Activated T-helper 17 cell treated with anti-CD3 and anti-CD28 coated beads, Interleukin-2, amount 50 U/mL, for 72 hours (primary cell): ENCODE measurements around the gene HSPH1. TPM values are rescaled to one million over a fixed set of nuclear protein-coding genes. Genes with fewer than 3 reads are reported as not detected.

Experiments used
- ATAC-seq: fragments of 150-1000 bp; cut with Tn5 transposase; replicated peaks from 2 replicates; pipeline ENCODE4 v1.10.0; 2021; ENCODE audit warnings: mild to moderate bottlenecking, moderate library complexity
- H3K27ac Mint-ChIP-seq: one replicate; pipeline ENCODE4 v1.8.0; 2022; ENCODE audit warnings: mixed read lengths
- H3K27me3 Mint-ChIP-seq: one replicate; pipeline ENCODE4 v1.8.0; 2022; ENCODE audit warnings: mixed read lengths
- H3K36me3 Mint-ChIP-seq: one replicate; pipeline ENCODE4 v1.8.0; 2022; ENCODE audit warnings: low read depth, mild to moderate bottlenecking, mixed read lengths
- H3K4me1 Mint-ChIP-seq: one replicate; pipeline ENCODE4 v1.8.0; 2022; ENCODE audit warnings: mixed read lengths
- H3K4me3 Mint-ChIP-seq: one replicate; pipeline ENCODE4 v1.8.0; 2022; ENCODE audit warnings: mild to moderate bottlenecking, mixed read lengths
- H3K9me3 Mint-ChIP-seq: one replicate; pipeline ENCODE4 v1.8.0; 2022; ENCODE audit warnings: mixed read lengths
- total RNA-seq, 2 donors: library from RNA; stranded (reverse); gene quantifications; one replicate each; pipeline ENCODE4 v1.2.3, GENCODE V29; 2022

Gene HSPH1
- total RNA-seq, 2 donors from 2014 or later: 128 to 303 TPM

DNA sequence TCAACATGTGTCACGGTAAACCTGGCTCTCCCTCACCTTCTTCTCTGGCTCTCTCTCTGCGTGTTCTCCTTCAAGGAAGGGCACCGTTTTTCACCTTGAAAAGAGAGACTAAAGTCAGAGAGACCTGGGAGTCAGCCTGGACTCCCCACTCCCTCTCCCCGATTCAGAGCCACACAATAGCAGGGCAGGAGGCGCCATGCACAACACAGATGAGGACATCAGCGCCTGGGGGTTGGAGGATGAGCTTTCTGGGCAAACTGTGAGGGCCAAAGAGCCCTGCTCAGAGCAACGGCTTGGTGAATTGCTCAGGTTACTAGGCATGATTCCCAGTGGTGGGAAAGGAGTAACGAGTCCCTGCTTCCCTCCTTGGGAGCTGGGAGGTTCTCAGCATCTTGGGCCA is 32.3 kb downstream of the HSPH1 start:
- Mint-ChIP-seq H3K27me3 (peaks cover 23% of the 10 kb centered on the region), H3K4me1 (peaks cover 16% of the 10 kb centered on the region)

DNA sequence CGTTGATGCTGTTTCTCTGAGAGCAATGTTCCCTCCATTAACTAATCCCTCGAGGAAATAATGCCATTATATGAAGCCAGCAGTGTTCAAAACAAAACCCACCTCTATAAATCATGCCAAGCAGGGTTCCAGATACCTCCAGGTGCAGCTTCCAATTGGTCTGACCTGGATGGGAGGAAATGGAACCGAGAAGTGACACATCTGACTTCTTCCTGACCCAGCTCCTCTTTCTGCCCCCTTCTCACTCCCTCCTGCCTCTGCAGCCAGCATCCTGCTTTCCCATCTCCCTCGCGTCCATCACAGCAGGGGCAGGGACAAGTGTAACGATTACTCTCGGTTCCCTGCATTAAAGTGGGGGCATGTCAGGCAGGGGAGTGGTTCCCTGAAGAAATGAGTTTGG is 37.5 kb downstream of the HSPH1 start:
- no peak for ATAC-seq
- peak overlapping the region; percentile 53 for H3K27ac Mint-ChIP-seq
- no peak overlapping the region for H3K4me3 Mint-ChIP-seq
- no peaks in the 10 kb centered on the region for H3K4me1 Mint-ChIP-seq
- H3K9me3 Mint-ChIP-seq: no peaks in the 10 kb centered on the region
- H3K27me3 Mint-ChIP-seq: peaks cover 50% of the 10 kb centered on the region
- no peaks in the 10 kb centered on the region for H3K36me3 Mint-ChIP-seq

More for the DNA sequence above, 32.3 kb downstream of the HSPH1 start:
- H3K27ac Mint-ChIP-seq: no peak overlapping the region
- no peak for ATAC-seq
- H3K9me3 Mint-ChIP-seq: no peaks in the 10 kb centered on the region
- peaks cover 13% of the 10 kb centered on the region for H3K36me3 Mint-ChIP-seq
- no peak overlapping the region for H3K4me3 Mint-ChIP-seq

GRCh38 chr13:31122544-31123260 is 39.0 kb downstream of the HSPH1 start:
- Mint-ChIP-seq H3K4me1 (no peaks in the 10 kb centered on the region), H3K9me3 (no peaks in the 10 kb centered on the region), H3K27ac (no peak overlapping the region), H3K4me3 (no peak overlapping the region), H3K27me3 (peaks cover 54% of the 10 kb centered on the region), H3K36me3 (no peaks in the 10 kb centered on the region)
- ATAC-seq: no peak

GRCh38 chr13:31122143-31122542 is 39.6 kb downstream of the HSPH1 start:
- Mint-ChIP-seq H3K36me3 (no peaks in the 10 kb centered on the region), H3K27ac (no peak overlapping the region), H3K9me3 (no peaks in the 10 kb centered on the region), H3K4me3 (no peak overlapping the region), H3K27me3 (peaks cover 56% of the 10 kb centered on the region), H3K4me1 (no peaks in the 10 kb centered on the region)
- ATAC-seq: no peak

- H3K36me3 Mint-ChIP-seq: no peaks in the 10 kb centered on the region
- H3K27me3 Mint-ChIP-seq: peaks cover 58% of the 10 kb centered on the region
- no peaks in the 10 kb centered on the region for H3K9me3 Mint-ChIP-seq
- H3K4me3 Mint-ChIP-seq: no peak overlapping the region
- no peak overlapping the region for H3K27ac Mint-ChIP-seq
- H3K4me1 Mint-ChIP-seq: no peaks in the 10 kb centered on the region
- no peak for ATAC-seq
These were observed 40.1 kb downstream of the HSPH1 start for GRCh38 chr13:31121379-31122140.

- no peaks in the 10 kb centered on the region for H3K36me3 Mint-ChIP-seq
- no peak overlapping the region for H3K4me3 Mint-ChIP-seq
- ATAC-seq: no peak
- peaks cover 53% of the 10 kb centered on the region for H3K27me3 Mint-ChIP-seq
- H3K27ac Mint-ChIP-seq: no peak overlapping the region
- no peaks in the 10 kb centered on the region for H3K4me1 Mint-ChIP-seq
- H3K9me3 Mint-ChIP-seq: no peaks in the 10 kb centered on the region
These were observed 41.6 kb downstream of the HSPH1 start for GRCh38 chr13:31119966-31120700.

- ATAC-seq: no peak
- Mint-ChIP-seq H3K4me3 (no peak overlapping the region), H3K4me1 (no peaks in the 10 kb centered on the region), H3K9me3 (no peaks in the 10 kb centered on the region), H3K36me3 (no peaks in the 10 kb centered on the region), H3K27me3 (peaks cover 52% of the 10 kb centered on the region), H3K27ac (no peak overlapping the region)
These were observed 42.2 kb downstream of the HSPH1 start for GRCh38 chr13:31119526-31119925.

DNA sequence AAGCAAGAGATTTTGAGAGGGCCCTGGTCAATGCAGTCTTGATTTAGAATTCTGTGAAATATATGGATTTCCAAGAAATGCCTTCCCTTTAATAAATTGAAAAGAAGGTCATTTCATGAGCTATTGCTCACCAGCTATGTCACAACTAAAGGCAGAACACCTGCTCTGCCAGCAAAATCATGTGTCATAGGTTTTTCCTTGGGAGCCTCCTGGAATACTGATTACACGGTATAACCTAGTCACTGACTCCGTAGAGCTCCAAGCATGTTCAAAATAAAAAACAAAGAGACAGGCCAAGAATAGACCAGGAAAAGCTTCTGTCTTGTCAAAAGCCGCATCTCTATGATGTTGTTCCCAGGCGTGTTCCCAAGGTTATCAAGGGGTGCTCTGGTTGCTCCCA is 45.5 kb downstream of the HSPH1 start:
- H3K9me3 Mint-ChIP-seq: no peaks in the 10 kb centered on the region
- no peak overlapping the region for H3K4me3 Mint-ChIP-seq
- peaks cover 4% of the 10 kb centered on the region for H3K4me1 Mint-ChIP-seq
- no peak overlapping the region for H3K27ac Mint-ChIP-seq
- H3K27me3 Mint-ChIP-seq: peaks cover 47% of the 10 kb centered on the region
- no peak for ATAC-seq
- H3K36me3 Mint-ChIP-seq: no peaks in the 10 kb centered on the region

- no peak for ATAC-seq
- Mint-ChIP-seq H3K9me3 (no peaks in the 10 kb centered on the region), H3K4me1 (peaks cover 4% of the 10 kb centered on the region), H3K27ac (no peak overlapping the region), H3K4me3 (no peak overlapping the region), H3K36me3 (no peaks in the 10 kb centered on the region), H3K27me3 (peaks cover 44% of the 10 kb centered on the region)
These were observed 46.1 kb downstream of the HSPH1 start for GRCh38 chr13:31115616-31116015.

DNA sequence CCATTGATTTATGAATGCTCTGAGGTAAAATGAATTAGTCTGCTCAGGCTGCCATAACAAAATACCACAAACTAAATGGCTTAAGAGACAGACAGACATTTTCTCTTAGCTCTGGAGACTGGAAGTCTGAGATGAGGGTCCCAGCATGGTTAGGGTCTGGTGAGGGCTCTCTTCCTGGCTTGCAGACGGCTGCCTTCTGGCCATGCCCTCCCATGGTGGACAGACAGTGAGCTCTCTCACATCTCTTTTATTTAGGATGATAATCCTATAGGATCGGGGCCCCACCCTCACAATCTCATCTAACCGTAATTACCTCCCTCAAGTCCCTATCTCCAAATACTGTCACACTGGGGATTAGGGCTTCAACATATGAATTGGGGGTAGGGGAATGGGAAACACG is 47.1 kb downstream of the HSPH1 start:
- Mint-ChIP-seq H3K4me3 (no peak overlapping the region), H3K9me3 (no peaks in the 10 kb centered on the region), H3K27ac (no peak overlapping the region), H3K36me3 (no peaks in the 10 kb centered on the region), H3K4me1 (peaks cover 4% of the 10 kb centered on the region), H3K27me3 (peaks cover 39% of the 10 kb centered on the region)
- ATAC-seq: no peak

GRCh38 chr13:31111136-31111535 is 50.6 kb downstream of the HSPH1 start:
- no peaks in the 10 kb centered on the region for H3K9me3 Mint-ChIP-seq
- H3K4me3 Mint-ChIP-seq: no peak overlapping the region
- H3K4me1 Mint-ChIP-seq: peaks cover 4% of the 10 kb centered on the region
- H3K27me3 Mint-ChIP-seq: peaks cover 23% of the 10 kb centered on the region
- no peak for ATAC-seq
- no peak overlapping the region for H3K27ac Mint-ChIP-seq
- no peaks in the 10 kb centered on the region for H3K36me3 Mint-ChIP-seq

DNA sequence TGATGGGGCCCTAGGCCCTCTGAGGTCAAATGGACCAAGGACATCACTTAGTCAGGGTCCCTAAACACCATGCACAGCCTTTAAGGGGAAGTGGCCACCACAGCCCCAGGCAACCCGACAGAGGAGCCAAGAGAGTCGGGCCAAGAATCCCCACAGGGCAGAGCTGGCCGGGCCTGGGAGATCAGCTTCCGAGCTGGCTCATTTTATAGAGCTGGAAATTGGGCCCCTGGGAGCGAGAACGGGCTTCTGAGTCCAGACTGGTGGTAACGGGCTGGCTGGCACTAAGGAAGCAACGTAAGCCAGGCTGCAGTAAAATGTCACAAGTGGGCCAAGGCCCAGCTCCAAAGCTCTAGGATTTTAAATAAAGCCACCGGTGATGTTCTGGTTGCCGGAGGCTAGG is 51.1 kb downstream of the HSPH1 start:
- Mint-ChIP-seq H3K27me3 (peaks cover 23% of the 10 kb centered on the region), H3K27ac (no peak overlapping the region)

GRCh38 chr13:31110169-31110568 is 51.5 kb downstream of the HSPH1 start:
- no peak for ATAC-seq
- Mint-ChIP-seq H3K27me3 (peaks cover 23% of the 10 kb centered on the region), H3K4me1 (peaks cover 4% of the 10 kb centered on the region), H3K36me3 (no peaks in the 10 kb centered on the region), H3K27ac (no peak overlapping the region), H3K9me3 (no peaks in the 10 kb centered on the region), H3K4me3 (no peak overlapping the region)

More for the DNA sequence above, 51.1 kb downstream of the HSPH1 start:
- peaks cover 4% of the 10 kb centered on the region for H3K4me1 Mint-ChIP-seq
- H3K4me3 Mint-ChIP-seq: no peak overlapping the region
- H3K36me3 Mint-ChIP-seq: no peaks in the 10 kb centered on the region
- H3K9me3 Mint-ChIP-seq: no peaks in the 10 kb centered on the region
- ATAC-seq: no peak

GRCh38 chr13:31107109-31107508 is 54.6 kb downstream of the HSPH1 start:
- peaks cover 17% of the 10 kb centered on the region for H3K27me3 Mint-ChIP-seq
- H3K9me3 Mint-ChIP-seq: no peaks in the 10 kb centered on the region
- no peak overlapping the region for H3K4me3 Mint-ChIP-seq
- no peaks in the 10 kb centered on the region for H3K36me3 Mint-ChIP-seq
- ATAC-seq: no peak
- H3K4me1 Mint-ChIP-seq: no peaks in the 10 kb centered on the region
- no peak overlapping the region for H3K27ac Mint-ChIP-seq

DNA sequence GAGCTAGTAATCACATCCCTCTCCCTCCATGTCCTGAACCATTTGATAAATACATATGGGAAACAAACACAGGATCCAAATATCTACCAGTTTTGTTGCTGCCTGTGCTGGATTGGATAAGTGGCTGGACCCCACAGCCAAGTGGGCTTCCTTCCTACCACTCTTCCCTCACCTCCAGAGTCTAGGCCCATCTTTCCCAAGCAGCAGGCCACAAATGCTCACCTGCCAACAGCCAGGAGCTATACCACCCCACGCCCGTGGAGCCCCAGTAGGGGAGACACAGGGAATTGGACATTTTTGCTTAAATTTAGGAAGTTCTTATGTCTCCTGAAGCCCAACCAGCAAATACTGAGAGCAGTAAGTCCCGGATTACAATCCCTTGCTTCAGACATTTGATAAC is 55.8 kb downstream of the HSPH1 start:
- Mint-ChIP-seq H3K9me3 (no peaks in the 10 kb centered on the region), H3K4me3 (no peak overlapping the region), H3K36me3 (no peaks in the 10 kb centered on the region), H3K27ac (no peak overlapping the region), H3K27me3 (peaks cover 27% of the 10 kb centered on the region), H3K4me1 (no peaks in the 10 kb centered on the region)
- ATAC-seq: no peak
